HG02870 (cell line): ENCODE measurements around the gene SCO2.
"Not testable (repeated sequence)": the region's sequence is repeated elsewhere in the genome, so short reads cannot be mapped to it uniquely, and the experiment has no call there.

Source experiments
- ATAC-seq: cut with Tn5 transposase; IDR thresholded peaks from one replicate; pipeline ENCODE4 v1.9.1; 2021; ENCODE audit warnings: mild to moderate bottlenecking, moderate library complexity; ENCODE audit not compliant: unreplicated experiment

Gene SCO2

DNA sequence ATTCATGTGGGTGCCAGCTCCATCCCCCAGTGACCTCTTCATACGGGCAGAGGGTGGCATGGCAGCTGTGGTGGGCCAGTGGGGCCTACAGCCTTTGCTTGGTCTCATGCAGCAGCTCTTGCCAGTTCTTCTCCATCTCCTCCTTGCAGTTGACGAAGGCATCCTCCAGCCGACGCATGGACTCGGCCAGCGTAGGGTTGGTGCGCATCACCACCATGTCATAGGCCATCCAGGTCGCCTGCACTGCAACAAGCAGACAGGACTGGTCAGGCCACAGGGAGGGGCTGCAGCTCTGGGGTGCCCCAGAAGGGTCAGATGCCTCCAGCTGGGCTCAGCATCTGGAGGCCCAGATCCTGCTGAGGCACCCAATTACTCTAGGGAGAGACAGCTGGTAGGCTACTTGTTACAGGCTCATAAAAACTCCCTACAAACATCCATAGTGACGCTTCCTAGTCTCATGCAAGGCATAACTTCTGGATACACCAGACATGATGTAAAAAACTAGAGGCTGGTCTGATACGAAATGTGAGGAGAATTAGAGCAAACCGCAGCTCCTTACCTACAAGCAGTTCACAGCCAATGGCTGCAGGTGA, 25.9 kb upstream of the SCO2 start:
- ATAC-seq: no peak

DNA sequence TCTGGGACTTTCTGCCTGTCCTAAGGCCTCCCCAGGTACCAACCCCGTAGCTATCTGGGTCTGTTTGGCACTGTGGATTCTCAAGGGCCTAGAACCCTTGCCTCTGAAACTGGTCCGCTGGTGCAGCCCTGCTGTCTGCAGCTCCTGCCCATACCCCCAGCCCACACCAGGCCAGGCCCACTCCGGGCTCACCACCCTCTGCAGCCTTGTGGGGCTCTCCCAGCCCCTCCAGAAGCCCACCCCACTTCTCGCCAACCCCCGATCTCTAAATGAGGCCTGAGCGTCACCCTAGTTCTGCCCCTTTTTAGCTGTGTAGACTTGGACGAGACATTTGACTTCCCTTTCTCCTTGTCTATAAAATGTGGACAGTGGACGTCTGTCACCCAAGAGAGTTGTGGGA, 25.0 kb upstream of the SCO2 start:
- ATAC-seq: no peak

DNA sequence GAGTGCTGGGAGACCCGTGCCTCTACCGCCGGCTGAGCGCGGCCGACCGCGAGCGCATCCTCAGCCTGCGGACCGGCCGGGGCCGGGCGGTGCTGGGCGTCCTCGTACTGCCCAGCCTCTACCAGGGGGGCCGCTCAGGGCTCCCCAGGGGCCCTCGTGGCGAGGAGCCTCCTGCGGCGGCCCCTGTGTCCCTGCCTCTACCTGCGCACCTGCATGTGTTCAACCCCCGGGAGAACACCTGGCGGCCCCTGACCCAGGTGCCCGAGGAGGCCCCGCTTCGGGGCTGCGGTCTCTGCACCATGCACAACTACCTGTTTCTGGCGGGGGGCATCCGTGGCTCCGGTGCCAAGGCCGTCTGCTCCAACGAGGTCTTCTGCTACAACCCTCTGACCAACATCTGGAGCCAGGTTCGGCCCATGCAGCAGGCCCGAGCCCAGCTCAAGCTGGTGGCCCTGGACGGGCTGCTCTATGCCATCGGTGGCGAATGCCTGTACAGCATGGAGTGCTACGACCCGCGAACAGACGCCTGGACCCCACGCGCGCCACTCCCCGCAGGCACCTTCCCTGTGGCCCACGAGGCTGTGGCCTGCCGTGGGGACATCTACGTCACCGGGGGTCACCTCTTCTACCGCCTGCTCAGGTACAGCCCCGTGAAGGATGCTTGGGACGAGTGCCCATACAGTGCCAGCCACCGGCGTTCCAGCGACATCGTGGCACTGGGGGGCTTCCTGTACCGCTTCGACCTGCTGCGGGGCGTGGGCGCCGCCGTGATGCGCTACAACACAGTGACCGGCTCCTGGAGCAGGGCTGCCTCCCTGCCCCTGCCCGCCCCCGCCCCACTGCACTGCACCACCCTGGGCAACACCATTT, 23.8 kb upstream of the SCO2 start:
- ATAC-seq: no peak

DNA sequence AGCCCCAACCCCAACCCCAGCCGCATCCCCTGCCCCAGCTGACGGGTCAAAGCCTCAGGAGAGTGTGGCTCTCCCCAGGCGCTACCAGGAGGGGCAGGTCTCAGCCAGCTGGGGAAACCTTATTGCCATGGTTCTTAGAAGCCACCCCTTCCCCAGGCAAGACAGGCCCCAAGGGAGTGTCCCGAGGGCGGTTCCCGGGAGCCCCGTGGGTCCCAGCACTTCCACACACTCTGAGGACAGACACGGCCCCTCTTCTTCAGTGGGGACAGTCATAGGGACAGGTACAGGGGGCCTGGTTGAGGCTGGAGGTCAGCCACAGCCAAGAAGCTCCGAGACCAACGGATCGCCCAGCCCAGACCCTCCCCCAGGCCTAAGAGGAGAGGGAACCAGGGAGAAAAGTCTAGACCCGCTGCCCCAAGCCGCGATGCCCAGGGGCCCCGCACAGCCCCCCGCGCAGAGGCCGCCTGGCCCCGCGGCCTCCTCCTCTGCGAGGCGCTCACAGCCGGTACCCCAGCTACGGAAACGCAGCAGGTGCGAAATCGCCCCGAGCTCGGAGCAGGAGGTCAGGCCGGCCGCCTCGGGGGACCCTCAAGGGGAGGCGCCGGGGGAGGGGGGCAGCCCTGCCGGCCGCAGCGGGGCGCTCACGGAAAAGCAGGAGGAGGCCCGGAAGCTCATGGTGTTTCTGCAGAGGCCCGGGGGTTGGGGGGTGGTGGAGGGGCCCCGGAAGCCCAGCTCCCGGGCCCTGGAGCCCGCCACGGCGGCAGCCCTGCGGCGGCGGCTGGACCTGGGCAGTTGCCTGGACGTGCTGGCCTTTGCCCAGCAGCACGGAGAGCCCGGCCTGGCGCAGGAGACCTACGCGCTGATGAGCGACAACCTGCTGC, 22.9 kb upstream of the SCO2 start:
- ATAC-seq: no peak

DNA sequence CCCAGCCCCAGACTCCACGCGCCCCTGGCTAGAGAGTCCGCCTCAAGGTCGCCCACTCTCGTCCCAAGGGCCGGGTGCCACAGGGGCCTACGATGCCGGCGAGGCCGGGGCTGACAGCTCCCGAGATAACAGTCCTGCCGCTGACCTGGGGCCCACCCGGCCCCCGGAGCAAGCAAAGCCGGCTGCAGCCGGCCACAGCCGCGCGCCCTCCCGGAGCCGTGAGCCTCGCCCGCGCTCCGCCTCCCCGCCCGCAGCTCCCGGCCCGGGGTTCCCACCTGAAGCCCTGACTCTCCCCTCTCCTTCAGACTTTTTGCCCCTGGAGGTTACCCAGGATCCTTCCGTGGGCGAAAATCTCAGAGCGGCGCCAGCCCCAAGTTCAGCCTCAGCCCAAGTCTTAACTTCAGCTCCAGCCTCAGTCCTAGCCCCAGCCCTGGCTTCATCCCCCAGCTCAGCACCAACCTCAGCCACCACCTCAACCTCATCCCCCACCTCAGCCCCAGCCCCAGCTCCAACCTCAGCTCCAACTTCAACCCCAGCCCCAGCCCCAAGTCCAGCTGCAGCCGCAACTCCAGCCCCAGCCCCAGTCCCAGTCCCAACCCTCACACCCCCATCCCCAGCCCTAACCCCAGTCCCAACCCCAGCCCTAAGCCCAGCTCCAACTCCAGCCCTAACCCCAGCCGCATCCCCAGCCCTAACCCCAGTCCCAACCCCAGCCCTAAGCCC, 22.0 kb upstream of the SCO2 start:
- ATAC-seq: no peak

DNA sequence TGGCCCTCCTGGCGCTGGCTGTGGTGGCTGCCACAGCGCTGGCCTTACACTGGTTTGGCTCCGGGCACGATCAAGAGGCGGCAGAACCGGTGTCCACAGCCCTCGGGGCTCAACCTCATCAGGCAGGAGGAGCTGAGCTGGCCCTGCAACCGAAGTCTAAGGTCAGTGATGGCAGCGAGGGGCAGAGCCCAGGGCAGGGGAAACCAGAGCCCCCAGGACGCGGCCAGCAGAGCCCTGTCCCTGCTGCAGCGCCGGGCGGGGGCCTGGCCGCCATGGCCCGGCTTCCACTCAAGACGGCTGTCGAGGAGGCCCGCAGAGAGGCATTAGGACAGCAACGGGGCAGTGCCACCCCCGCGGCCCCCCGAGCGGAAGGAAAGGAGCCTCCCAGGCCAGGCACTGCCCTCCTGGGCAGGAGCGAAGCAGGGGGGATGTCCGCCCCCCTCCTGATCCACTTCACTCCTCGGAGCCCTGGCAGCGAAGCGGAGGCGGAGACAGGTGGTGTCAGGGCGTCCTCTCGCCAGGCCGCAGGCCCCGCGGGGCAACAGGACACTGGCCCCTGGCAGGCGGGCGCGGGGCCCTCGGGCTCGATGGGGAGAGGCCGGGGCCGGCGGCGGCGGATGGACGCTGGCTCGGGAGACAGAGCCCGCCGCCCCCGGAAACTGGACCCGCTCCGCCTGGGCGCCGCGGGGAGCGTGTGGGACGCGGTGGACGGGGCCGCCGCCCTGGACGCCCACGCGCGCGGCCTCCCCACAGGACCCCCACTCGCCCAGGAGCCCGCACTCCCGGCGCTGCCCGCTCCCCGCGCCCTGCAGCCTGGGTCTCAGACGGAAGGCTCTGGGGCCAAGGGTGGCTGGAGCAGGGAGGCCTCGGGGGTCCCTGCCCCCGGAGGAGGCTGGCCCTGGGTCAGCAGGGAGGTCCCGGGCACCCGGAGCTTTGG, 21.2 kb upstream of the SCO2 start:
- no peak for ATAC-seq

DNA sequence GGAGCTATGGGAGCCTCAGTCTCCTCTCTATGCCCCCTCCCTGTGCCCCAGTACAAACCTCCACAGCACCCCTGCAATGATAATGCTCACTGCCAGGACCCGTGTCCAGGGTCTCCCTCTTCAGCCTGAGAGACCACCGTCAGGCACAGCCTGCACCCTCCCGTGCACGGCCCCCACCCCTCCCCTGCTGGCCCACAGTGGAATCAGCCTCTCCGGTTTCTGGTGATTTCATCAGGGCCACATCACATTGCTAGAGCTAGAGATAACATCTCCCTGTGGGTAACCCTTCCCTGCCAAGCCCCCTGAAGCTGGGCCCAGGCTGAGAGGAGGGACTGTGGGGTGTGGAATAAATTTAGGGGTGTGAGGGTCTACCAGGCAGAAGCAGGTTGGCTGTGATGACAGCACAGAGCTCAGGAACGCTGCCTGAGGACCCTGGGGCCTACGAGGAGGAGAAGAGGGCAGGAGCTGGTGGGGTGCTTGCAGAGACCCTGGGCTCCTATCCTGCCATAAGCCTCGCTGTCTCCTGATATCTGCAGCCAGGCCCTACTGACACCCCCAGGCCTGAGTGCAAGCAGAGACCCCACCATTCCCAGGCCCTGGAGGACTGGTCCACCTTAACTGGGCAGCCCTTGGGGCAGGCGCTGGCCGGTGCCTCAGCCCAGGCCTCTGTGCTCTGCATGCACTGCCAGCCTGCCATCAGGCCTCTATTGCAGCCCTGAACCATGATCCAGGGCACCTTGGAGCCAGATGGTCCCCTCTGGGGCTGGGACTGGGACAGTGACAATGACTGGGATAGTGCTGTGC, 20.3 kb upstream of the SCO2 start, which contains the start of gene KLHDC7B:
Gene KLHDC7B, plus strand, starts transcription at position 378 of the 804 bp plus-strand sequence. Its CDS starts 345 bp downstream, at position 723.
- ATAC-seq: no peak

DNA sequence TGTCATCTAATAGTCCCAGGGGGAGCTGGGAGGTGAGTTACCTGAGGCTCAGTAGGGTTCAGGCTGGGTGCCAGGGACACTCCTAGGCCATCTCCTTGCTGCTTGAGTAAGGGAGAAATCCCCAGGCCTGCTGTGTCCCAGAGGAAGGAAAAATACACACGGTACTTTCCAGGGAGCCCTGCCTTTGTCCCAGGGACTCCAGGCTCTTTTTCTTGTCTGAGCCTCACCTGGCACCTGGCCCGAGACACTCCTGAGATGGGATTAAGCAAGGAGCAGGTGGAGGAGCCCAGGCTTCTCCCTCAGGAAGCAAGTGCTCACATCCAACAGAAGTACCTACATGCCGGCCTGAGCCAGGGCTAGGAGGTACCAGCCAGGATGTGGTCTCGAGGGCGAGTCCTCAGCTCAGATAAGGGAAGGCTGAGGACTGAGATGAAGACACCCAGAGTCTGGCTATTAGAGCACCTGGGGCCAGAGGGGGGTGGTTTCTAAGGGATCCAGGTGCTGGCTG, 19.4 kb upstream of the SCO2 start:
- no peak for ATAC-seq

DNA sequence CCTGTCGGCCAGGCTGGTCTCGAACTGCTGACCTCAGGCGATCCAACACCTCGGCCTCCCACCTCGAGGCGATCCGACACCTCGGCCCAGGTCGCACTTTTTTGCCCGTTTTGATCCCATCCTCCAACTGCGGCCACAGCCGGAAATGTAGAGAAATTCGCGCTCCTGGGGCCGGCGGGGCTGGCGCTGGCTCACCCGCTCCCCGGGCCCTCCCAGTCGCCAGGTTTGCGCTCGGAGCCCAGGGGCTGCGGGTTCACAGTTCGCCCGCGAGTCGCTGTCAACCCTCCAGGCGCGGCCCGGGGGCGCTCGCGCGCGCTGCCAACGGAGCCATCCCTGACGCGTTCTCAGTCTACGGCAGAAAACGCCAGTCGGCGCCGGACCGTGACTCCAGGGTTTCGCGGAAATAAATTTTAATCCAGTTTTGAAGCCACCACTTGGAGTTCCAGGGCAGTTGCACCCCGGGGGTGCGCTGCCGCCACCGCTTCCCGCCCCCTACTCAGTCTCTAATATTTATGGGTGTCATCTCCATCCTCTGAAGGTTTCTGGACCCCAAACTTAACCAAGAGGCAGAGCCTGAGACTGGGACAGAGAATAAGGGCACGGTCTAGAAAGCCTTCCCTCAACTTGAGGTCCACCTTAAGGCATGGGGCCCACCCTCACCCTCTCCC, 18.8 kb upstream of the SCO2 start:
- no peak for ATAC-seq

DNA sequence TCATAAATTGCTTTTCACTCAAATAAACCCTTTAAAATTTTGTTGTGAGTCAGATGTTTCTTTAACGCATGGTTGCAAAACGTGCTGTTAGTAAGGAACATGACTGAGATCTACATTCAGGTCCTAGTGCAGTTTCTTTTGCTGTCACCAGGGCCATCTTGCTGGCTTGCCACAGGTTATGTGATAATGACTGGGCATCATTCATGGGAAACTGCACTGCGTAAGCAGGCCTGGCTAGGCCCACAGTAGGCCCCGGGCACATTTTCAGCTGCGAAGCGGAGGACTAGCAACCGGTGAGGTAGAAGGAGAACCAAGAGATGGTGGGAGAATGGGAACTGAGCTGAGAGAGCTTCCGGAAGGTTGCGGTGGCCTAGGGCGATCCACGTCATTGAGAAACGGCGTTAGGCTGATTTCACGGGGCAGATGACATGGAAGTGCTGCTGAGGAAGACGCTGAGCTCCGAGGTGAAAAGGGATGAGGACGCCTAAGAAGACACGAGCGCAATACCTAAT, 17.1 kb upstream of the SCO2 start:
- no peak for ATAC-seq

DNA sequence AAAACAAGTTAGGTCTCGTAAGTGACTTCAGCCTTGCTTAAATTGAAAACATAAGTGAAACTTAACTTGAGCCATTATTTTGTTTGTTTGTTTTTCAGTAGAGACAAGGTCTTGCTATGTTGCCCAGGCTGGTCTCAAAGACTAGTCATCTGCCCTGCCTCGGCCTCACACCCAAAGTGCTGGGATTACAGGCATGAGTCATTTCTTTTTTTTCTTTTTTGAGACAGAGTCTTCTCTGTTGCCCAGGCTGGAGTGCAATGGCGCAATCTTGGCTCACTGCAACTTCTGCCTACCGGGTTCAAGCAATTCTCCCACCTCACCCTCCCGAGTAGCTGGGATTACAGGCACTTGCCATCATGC, 16.2 kb upstream of the SCO2 start:
- not testable (repeated sequence) for ATAC-seq

DNA sequence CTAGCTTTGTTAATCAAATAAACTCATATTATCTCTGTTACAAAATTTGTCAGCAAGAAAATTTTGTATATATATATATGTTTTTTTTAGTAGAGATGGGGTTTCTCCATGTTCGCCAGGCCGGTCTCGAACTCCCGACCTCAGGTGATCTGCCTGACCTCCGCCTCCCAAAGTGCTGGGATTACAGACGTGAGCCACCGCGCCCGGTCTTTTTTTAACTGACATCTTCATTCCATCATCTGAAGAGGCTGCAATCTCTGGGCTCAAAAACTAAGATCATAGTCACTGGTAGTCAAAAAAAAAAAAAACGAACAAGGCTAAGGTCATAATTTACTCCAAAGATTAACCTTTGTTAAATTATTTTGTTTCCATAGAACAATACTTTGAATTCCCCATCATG, 15.0 kb upstream of the SCO2 start:
- no peak for ATAC-seq

DNA sequence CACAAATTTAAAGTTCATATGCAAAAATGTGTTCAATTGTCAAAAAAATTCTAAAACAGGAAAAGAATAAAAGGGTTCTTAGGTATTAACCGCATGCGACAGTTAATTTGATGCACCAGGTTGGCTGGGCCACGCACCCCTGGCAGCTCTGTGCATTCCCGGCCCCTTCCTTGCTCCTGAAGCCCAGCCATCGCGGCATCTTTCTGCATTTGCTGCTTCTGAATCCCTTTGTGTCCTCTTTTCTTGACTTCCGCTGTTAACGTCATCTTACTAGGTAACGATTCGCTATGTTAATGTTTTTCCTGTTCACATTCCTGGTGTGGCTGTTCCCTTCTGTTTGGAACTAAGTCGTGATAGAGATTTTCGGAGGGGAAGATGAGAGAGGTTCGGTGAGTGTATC, 12.4 kb upstream of the SCO2 start:
- no peak for ATAC-seq

DNA sequence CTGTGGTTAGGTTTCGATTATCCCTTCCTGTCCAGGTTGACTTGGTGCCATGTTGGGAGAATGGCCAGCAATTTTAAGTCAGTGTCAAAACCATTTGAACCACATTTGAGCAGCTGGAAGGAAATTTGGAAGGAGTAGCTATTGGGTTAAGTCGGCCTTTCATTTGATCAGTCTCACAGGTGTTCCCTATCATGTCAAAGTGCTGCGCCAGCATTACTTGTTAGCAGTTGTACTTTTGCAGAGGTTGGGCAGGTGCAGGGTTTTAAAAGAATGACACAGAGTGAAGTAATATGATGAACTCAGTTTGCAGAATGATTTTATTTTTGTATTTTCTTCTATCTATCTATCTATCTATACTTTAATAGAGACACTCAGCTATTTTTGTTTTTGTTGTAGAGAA, 10.8 kb upstream of the SCO2 start:
- ATAC-seq: no peak

DNA sequence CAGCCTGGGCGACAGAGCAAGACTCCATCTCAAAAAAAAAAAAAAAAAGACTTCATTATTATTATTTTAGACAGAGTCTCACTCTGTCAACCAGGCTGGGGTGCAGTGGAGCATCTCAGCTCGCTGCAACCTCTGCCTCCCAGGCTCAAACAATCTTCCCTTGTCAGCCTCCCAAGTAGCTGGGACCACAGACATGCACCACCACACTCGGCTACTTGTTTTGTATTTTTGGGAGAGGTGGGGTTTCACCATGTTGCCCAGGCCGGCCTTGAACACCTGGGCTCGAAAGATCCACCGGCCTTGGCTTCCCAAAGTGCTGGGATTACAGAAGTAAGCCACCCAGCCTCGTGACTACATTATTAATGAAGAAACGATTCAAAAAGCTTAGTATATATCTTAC, 9.7 kb upstream of the SCO2 start:
- ATAC-seq: no peak

DNA sequence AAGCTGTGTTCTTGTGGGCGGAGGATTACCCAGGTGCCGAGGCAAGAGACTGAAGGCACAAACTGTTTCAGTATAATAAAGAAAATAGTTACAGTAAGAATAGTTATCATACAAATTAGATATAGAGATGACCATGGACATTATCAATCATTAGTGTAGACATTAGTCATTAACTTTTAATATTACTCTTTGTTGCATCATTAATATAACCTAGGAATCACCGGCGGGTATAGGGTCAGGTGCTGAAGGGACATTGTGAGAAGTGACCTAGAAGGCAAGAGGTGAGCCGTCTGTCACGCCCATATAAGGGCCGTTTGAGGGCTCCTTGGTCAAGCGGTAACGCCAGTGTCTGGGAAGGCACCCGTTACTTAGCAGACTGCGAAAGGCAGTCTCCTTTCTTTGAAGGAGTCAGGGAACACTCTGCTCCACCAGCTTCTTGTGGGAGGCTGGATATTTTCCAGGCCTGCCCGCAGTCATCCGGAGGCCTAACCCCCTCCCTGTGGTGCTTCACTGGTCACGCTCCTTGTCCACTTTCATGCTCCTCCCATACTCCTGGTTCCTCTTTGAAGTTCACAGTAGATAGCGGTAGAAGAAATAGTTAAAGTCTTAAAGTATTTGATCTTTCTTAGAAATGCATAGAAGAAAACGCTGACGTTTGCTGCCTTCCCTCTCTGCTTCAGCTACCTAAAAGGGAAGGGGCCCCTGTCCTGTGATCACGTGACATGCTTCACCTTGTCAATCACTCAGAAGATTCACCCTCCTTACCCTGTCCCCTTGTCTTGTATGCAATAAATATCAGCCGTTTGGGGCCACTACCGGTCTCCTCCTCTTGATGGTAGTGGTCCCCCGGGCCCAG, 8.7 kb upstream of the SCO2 start:
- ATAC-seq: not testable (repeated sequence)
